Hindlimb muscle (tissue), 1 donor: ENCODE data around the gene APP. TPM values are rescaled to one million over a fixed set of nuclear protein-coding genes. Genes with fewer than 3 reads are reported as not detected.
A peak's percentile ranks its signal among the peaks of the same experiment; 100 is the strongest.
"Not testable (repeated sequence)": the region's sequence is repeated elsewhere in the genome, so short reads cannot be mapped to it uniquely, and the experiment has no call there.

Experiments
- DNase-seq: peaks from one replicate; pipeline ENCODE4 v3.0.0-alpha.2; 2013
- polyA plus RNA-seq: library from polyadenylated mRNA; unstranded; fragments of 120-200 nt; gene quantifications from one replicate; pipeline ENCODE4 v1.2.1, GENCODE V29; 2013; ENCODE audit not compliant: insufficient read length

APP gene
- polyA plus RNA-seq, 1 donor, result 242 TPM

DNA sequence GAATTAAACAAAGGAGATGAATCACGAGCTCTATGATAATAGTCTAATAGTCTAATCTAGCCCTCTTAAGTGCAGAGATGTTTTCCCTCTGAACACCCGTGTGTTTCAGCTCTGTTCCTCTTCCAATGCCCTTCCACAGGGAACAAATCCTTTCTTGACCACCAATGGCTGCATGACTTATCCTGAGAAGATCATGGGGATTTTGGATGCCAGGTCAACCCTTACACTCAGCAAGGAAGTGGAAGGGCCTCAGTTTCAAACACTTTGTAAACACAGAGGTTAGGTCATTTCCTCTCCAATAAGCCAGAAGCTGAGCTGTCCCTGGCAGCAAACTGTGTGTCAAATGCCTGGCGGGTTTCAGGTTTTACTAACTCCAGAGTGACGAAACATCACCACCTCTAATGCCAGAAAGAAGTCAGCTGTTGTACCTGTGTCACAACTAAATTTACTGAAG lies 235.8 kb downstream of the APP start:
- DNase-seq, result peak; percentile 45

DNA sequence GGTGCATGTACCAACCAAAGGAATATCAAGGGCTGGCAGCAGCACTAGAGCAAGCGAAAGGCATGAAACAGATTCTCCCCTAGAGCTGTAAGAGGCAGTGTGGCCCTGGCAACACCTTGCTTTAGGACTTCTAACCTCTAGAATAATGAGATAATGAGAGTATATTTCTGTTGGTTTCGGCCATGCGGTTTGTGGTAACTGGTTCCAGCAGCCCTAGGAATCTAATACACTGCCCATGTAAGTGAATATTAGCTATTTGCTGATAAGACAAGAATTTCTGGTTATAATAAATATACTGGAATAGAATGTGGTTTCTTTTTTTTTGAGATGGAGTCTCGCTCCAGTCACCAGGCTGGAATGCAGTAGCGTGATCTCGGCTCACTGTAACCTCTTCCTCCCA lies 236.4 kb downstream of the APP start:
- no peak for DNase-seq

DNA sequence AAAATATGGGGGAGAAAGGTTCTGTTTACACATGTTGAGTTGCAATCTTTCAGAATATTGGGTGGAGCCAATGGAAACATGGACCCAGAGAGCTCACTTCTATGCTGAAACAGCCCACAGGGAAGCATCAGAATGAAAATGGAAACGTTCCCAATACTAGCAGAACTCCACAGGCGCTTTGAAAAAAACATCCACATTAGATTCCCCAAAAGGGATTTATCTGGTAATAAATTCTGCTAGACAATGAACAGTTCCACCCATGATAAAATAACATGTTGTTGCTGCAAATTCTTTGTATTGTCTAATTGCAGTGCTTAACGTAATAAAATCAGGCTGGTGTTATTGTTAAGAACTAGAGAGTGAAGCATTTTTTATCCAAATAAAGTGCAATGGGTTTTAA lies 238.8 kb downstream of the APP start:
- DNase-seq, result no peak

DNA sequence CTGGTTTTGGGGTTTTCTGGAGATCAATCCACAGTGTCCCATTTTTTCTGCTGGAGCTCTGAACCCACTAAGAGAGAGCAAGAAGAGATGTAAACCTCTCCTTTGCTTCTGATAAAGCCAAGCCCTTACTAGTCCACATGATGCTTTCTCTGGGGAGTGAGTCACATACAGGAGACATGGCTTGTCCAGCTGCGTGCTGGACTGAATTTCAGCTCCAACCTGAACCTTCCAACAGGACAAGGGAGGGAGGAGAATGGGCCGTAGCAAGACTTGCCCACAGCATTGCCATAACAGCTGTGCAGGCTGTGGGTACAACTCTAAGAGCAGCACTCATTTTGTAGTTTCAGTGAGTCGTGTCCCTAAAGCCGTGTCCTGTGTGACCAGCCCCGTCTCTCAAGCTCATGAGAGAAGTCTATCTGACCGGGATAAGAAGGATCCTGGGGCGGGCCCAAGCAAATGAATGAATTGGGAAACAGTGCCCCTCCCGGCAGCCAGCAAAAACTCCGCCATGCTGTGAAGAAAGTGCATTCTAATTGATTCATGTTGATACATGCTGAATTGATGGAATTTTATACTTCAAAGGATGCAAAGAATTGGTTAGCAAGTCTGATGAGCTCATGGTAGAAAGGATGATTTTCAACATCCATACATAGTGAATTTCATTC lies 240.6 kb downstream of the APP start:
- DNase-seq, result no peak

DNA sequence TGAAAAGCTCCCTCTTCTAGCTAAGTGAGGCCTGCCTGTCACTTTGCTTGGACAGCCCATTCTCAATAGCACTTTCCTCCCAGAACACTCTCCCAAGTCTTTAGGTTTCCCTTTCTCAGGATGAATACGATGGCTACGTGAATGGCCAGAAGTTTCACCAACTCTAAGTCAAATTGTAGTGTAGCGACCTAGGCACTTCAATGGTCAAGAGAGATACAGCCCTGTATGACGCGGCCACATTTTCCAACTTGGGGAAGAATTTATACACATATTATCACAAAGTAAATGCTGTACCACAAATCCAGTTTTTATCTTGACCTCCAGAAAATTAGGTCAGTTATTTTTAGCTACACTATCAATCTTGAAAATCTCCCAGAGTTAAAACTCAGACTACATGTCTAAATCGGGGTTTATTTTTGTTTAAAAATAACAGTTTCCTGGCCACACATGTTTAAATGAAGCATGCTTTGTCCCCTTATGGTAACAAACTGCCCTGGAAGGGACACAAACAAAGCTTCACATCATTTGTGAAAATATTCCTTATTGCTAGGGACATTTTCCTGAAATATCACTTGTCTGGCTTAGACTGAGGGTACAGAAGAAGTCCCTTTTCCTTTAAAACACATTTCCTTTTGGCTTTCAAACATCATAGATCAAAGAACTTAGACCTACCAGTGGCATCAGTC lies 243.2 kb downstream of the APP start:
- no peak for DNase-seq

DNA sequence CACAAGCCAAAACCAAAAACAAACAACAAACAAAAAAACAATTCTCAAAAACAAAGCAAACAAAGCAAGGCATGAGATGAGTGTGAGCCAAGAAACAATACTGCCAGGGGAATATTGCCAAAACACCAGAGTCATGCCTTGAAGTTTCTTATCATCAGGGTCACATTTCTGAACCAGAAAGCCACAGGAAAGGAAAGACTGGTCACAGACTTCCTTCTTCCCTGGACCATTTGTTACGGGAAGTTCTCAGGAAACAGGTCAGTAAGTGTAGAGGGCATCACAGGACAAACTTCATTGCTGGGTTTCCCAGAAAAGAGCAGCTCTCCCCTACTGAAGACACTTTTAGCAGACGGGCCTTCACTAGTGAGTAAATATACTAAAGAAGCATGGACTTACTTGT lies 244.6 kb downstream of the APP start:
- no peak for DNase-seq

DNA sequence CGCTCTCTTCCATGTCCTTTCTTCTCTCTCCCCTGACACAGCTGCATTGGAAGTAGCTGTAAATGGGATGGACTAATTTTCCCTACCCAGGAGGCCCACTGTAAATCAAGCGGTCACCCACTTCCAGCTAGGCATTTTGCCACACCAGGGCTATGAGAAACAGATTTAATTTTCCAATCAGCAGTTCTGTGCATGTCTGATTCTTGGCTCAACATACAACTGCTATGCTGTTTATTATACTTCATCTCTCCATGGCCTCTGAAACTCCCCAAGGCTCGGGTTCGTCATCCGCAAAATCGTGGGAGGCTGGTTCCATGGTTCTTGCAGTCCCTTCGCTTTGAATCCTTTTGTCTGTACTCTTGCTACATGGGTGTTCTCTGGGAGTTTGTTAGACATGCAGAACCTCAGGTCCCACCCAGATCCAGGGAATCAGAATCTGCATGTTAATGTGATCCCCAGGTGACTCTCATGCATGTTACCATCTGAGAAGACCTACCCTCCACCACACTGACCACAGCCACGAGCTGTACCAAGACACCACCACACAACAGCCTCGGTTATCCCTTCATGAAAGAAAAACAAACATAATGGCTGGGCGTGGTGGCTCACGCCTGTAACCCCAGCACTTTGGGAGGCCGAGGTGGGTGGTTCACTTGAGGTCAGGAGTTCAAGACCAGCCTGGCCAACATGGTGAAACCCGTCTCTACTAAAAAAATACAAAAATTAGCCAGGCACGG lies 245.3 kb downstream of the APP start:
- DNase-seq, result no peak

DNA sequence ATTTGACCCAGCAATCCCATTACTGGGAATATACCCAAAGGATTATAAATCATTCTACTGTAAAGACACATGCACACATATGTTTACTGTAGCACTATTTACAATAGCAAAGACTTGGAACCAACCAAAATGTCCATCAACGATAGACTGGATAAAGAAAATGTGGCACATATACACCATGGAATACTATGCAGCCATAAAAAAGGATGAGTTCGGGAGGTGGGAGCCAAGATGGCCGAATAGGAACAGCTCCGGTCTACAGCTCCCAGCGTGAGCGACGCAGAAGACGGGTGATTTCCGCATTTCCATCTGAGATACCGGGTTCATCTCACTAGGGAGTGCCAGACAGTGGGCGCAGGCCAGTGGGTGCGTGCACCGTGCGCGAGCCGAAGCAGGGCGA lies 252.4 kb downstream of the APP start:
- DNase-seq, result not testable (repeated sequence)

DNA sequence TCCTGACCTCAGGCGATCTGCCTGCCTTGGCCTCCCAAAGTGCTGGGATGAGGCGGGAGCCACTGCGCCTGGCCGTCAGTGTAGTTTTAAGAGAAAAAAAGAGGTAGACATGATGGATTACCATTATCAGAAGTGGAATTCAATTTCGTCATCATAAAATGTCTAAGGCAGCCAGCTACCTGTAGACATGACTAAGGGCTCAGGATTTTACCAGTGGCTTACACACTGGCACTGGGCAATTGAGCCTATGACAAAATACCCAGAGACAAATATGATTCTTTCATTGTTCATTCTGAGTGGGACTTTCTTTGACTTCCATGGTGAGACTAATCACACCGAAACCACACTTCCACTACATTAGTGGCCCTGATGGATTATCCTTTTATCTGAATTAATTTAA lies 254.3 kb downstream of the APP start:
- DNase-seq, result no peak

DNA sequence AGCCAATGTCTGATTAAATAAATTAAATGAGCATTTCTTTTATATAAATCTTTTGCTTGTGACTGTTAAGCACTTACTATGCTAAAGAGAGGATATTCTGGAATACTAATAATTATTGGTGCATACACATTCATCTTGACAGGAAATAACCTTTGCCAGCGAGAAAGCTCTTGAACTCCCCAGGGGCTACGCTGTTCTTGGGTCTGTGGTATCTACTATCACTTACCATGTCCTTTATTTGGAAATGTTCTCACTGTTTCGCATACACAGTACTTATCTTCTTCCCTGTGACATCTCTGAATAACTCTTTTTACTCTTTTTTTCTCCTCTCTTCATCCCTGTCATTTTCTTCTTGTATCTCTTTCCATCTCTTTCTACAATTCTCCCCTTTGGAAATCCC lies 257.1 kb downstream of the APP start:
- no peak for DNase-seq

DNA sequence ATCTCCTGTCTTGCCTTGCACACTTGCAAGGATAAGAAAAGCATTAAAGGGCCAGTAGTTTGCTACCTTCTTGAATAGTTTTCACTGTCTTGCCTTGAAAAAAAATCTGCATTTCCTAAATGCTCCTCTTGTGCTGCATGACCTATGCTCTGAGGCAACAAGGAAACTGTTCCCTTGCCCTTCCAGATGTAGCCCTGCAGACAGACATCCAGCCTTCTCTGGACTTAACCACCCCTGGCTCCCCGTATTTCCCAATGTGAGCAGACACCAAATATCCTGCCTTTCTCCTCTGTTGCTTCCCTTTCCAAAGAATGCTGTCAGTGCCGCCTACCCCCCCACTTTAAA lies 258.2 kb downstream of the APP start:
- DNase-seq, result no peak

DNA sequence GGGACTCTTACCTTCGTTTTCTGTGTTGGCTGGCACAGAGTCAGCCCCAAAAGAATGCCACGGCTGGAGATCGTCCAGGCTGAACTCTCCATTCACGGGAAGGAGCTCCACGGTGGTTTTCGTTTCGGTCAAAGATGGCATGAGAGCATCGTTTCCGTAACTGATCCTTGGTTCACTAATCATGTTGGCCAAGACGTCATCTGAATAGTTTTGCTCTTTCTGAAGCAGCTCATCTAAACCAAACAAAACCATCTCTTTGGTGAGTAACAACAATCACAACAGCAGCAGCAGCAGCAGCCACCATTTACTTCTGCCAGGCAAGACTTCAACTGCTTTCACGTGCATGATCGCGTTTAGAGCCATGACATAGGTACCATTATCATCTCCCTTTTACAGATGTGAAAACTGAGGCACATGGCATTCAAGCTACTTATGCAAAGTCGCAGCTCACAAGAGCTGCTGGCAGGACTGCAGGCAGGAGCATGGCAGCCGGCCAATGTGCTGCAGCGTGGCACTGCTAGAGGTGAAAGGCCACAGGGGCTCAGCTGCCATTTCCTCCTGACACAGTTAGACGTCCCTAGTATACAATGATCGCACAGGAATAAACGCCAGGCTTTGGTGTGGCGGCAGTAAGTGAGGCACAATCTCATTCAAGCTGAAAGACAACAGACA lies 258.7 kb downstream of the APP start:
- DNase-seq, result no peak

DNA sequence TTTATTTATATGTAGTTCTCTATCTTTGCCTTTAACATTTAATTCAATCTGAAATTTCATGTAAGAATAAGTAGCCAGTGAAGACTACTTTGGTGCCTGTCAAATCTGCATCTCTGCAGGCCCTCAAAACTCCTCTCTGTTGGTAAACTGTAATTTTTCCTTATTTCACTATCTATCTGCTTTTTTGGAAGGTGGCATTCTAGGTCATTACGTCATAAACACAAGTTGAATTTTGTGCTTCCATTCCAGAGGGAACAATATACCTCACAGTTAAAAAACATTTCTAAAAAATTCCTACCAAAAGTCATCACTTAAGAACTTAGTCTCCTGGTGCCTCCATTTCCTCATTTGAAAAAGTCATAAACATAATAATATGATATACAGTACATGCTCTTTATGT lies 259.8 kb downstream of the APP start:
- no peak for DNase-seq

DNA sequence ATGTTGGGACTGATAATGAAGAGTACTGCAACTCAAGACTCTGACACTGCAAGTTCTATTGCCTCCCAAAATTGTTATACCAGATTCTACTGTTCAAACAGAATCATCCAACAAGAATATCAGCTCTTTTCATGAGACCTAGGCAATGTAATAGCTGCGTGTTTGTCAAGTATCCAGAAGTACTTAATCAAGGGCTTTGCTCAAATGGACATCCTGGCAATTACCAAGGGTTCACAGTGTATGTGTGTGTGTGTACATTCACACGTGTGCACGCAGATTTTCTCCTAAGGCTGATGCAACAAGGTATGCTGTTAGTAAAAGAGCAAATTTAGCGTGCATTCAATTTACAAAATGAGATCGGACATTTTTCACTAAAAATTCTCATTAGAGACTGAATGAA lies 261.2 kb downstream of the APP start:
- no peak for DNase-seq

DNA sequence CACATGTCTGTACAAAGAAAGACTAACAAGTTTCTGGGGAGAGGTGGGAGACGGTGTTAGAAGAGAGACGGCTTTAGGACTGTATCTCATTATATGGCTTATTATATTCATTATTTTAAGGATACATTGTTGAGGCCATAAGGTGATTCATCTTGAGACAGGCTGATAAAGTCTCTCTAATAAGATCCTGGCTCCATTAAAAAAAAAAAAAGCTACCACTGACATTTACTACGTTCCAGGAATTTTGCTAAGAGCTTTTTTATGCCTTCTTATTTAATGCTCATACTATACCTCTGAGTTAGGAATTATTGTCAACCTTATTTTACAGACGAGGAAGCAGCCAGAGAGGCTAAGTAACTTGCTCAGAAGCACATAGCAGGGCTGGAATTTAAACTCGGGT lies 262.1 kb downstream of the APP start:
- no peak for DNase-seq

DNA sequence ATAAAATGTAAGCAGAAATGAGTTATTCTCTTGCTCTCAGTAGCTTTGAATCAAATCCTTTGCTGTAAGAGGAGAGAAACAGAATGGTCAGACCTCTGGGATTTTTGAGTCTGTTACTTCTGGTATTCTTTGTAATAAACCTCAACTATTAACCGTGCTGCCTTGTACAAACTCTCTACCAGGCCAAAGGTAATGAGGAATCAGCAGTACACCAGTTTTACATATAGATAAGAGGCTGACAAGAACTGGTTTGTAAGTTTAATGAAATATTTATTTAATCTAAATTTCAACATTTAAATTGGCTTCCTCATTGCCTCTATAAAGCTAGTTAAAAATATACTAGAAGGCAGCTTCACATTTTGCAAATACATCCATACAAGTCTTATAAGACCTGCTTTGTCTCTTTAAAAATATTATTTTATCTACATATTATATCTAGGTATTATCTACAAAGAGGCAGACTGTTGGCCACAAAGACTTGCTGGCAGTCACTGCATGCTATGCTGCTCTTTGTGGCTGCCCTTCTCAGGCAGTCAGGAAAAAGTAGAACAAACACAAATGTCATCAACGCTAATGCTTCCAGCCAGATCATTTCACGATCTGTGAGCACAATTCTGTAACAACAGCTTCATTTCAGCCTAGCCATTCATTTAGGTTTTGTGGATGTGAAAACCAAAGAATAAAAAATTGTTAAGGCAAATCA lies 262.8 kb downstream of the APP start:
- DNase-seq, result no peak

DNA sequence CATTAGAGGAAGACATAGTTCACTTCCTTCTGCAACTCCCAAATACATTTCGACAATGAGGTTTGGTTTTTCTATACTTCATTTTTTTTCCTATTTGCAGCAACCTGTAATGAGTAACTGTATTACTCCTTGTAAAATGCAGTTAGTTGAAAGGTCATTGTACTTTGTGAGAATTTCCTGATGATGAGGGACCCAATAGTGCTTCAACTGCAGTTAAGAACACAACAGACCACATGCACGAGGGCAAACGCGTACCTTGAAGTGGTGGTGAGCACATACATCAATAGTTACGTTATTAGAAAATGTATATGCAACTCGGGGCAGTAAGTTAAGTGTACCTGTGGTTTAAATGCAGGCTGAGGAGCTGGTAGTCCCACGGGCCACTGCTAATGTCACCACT lies 264.0 kb downstream of the APP start:
- DNase-seq, result no peak

DNA sequence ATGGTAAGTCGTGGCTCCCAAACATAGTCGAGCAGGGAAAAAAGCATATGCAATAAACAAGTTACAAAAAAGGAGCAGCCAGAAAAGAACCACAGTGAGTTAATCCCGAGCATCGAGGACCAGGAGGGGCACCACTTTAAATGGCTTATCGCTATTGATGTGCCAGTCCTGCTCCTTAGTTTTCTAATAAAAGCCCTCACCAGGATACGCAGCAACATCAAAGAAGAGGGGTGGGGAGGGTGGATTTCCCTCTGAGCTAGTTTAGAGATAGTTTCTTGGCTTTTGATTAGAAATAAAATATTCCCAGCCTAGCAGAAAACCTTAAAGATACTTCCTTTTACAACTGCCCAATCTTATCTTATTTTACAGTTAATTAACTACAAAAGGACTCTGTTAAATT lies 265.4 kb downstream of the APP start:
- DNase-seq, result no peak

DNA sequence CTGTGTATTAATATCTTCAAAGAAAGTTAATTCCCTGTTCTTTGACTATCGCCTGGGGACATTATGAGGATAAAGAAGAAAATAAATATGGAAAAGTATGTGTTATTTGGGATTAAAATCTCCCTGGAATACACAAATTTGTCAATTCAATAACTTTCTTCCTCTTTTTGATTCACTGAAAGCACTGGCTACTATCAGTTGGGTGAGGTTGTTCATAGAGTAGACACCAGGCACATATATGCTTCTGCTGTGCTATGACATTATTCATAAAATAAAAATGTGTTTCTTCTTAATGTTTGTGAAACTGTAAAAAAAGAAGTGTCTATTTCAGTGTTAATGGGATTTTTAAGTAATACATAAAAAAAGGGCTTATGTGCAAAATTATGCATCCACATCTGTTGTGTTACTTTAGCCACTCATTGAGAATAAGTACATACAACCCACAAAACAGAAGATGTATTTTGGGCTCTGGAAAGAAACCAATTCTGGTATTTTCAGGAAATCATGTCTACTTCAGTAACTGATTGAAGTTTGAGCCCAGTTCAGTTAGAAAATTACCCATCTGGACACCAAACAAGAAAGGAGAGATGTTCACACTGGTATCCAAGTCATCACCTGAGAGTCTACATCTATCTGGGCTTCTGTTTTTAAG lies 266.4 kb downstream of the APP start:
- DNase-seq, result no peak

DNA sequence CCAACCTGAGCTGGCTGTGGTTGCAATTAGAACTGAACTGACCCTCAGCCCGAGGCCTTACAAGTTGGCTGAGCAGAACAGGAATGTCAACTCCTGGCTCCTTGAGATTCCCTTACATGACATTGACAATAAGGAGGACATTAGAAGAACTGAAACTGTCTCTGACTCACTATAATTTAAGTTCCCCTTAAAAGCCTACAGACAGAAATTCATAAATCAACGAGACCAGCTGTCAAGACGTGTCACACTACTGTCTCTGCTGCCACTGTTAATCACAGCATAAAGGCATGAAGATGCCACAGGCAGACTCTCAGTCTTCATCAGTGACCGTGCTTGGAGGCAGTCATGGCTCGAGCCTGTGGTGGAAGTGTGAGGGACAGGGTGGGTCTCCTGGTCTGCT lies 267.0 kb downstream of the APP start:
- DNase-seq, result no peak

DNA sequence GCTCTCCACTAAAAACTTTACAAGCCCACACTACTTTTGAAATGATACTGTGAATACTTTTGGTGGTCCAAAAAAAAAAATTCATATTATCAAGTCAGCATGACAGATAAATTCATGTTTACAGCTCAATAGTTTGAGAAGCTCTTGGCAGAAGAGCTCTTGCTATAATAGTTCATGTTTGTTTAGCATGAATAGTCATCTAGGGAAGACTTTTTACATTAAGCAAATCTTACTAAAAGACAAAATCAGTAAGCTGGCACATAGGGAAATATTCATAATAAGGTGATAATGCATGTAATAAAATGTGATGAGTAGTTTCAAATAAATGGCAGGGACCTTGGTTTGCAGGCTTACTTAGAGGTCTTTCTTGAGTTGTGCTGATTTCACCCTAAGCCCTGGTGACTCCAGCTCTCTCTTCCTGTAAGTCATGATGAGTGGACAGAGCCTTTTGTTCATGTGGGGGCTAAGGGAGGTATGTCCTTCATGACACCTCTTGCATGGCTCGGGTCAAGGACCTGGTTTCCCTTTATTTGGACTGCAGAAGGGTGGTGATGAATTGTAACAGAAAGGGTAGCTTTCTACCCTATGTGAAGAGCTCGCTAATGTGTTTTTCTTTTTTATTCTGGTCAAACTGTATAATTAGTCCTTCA lies 269.1 kb downstream of the APP start:
- no peak for DNase-seq

DNA sequence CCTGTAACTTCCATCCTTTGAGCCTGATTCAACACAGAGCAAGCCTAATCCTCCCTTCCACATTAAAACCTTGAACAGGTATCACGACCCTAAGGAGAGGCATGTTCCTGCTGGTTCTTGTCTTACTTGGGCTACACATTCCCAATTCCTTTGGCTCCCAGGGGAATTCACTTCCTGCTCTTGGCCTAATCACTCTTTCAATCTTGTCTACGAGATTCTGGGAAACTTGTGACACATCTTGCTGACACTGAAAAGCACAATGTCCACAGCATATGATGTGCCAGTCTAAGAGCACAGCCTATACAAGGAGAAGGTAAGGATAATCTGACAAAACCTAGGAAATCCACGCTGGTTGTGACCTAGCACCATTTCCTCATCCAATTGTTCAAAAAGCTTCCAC lies 271.9 kb downstream of the APP start:
- no peak for DNase-seq
